Measurements from ENCODE around the gene DNAAF9.

DNA sequence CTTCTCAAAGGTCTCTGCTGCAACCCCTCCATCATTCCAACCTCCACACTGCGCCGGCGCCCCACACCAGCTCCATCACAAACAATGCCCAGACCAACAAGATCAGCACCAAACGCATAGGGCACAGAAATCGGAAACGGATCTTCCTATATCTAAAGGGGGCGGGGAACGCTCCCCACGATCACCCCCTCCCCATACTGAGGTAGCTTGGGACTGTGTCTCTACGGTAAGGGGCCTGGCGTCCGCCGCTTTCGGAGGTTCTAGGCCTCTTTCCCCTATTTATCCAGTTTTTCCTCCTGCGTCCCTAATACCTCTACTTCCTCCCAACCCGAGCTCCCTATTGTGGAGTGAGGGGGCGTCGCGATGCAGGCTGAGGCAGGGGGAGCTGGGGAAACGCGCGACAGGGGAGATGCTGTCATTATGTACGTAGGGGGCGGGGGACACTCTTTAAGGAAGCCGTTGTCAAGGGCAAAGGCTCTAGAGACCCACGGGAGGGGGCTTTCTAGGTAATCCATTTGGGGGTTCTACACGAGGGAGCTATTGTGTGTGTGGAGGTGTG, 909 bp downstream of the DNAAF9 start:
- TF ChIP-seq, protein P1, sequence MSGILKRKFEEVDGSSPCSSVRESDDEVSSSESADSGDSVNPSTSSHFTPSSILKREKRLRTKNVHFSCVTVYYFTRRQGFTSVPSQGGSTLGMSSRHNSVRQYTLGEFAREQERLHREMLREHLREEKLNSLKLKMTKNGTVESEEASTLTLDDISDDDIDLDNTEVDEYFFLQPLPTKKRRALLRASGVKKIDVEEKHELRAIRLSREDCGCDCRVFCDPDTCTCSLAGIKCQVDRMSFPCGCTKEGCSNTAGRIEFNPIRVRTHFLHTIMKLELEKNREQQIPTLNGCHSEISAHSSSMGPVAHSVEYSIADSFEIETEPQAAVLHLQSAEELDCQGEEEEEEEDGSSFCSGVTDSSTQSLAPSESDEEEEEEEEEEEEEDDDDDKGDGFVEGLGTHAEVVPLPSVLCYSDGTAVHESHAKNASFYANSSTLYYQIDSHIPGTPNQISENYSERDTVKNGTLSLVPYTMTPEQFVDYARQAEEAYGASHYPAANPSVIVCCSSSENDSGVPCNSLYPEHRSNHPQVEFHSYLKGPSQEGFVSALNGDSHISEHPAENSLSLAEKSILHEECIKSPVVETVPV (CRISPR knock-in tag; IDR thresholded peaks at IDR 0.05): no peak
- TF ChIP-seq RARB (CRISPR knock-in tag; IDR thresholded peaks at IDR 0.05) (no peak), ARNTL (CRISPR knock-in tag; IDR thresholded peaks at IDR 0.05; ENCODE audit: borderline replicate concordance, low read depth) (no peak), PPARA (CRISPR knock-in tag; IDR thresholded peaks at IDR 0.05; ENCODE audit: borderline replicate concordance) (no peak), ZC3H10 (CRISPR knock-in tag; IDR thresholded peaks at IDR 0.05) (no peak), ZNF565 (CRISPR knock-in tag; conservative IDR thresholded peaks at IDR 0.05; ENCODE audit: low read depth) (no peak), ZFP30 (CRISPR knock-in tag; IDR thresholded peaks at IDR 0.05) (no peak), CSDC2 (CRISPR knock-in tag; IDR thresholded peaks at IDR 0.05) (no peak), ZFP3 (CRISPR knock-in tag; IDR thresholded peaks at IDR 0.05) (no peak), ZNF8 (CRISPR knock-in tag; IDR thresholded peaks at IDR 0.05) (no peak), ISL1 (CRISPR knock-in tag; IDR thresholded peaks at IDR 0.05) (no peak), SNAI2 (CRISPR knock-in tag; IDR thresholded peaks at IDR 0.05) (no peak)
- TF ChIP-seq, protein P2, sequence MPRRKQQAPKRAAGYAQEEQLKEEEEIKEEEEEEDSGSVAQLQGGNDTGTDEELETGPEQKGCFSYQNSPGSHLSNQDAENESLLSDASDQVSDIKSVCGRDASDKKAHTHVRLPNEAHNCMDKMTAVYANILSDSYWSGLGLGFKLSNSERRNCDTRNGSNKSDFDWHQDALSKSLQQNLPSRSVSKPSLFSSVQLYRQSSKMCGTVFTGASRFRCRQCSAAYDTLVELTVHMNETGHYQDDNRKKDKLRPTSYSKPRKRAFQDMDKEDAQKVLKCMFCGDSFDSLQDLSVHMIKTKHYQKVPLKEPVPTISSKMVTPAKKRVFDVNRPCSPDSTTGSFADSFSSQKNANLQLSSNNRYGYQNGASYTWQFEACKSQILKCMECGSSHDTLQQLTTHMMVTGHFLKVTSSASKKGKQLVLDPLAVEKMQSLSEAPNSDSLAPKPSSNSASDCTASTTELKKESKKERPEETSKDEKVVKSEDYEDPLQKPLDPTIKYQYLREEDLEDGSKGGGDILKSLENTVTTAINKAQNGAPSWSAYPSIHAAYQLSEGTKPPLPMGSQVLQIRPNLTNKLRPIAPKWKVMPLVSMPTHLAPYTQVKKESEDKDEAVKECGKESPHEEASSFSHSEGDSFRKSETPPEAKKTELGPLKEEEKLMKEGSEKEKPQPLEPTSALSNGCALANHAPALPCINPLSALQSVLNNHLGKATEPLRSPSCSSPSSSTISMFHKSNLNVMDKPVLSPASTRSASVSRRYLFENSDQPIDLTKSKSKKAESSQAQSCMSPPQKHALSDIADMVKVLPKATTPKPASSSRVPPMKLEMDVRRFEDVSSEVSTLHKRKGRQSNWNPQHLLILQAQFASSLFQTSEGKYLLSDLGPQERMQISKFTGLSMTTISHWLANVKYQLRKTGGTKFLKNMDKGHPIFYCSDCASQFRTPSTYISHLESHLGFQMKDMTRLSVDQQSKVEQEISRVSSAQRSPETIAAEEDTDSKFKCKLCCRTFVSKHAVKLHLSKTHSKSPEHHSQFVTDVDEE (CRISPR knock-in tag; IDR thresholded peaks at IDR 0.05): no peak
- TF ChIP-seq, protein P3, sequence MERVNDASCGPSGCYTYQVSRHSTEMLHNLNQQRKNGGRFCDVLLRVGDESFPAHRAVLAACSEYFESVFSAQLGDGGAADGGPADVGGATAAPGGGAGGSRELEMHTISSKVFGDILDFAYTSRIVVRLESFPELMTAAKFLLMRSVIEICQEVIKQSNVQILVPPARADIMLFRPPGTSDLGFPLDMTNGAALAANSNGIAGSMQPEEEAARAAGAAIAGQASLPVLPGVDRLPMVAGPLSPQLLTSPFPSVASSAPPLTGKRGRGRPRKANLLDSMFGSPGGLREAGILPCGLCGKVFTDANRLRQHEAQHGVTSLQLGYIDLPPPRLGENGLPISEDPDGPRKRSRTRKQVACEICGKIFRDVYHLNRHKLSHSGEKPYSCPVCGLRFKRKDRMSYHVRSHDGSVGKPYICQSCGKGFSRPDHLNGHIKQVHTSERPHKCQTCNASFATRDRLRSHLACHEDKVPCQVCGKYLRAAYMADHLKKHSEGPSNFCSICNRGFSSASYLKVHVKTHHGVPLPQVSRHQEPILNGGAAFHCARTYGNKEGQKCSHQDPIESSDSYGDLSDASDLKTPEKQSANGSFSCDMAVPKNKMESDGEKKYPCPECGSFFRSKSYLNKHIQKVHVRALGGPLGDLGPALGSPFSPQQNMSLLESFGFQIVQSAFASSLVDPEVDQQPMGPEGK (CRISPR knock-in tag; IDR thresholded peaks at IDR 0.05; ENCODE audit: borderline replicate concordance): no peak
